ENCODE results near the gene SMIM9. TPM values are rescaled to one million over a fixed set of nuclear protein-coding genes. Genes with fewer than 3 reads are reported as not detected.
A peak's percentile ranks its signal among the peaks of the same experiment; 100 is the strongest.

The SMIM9 gene
- total and polyA plus RNA-seq, 2 donors = 0.07 TPM; not detected in 1

GRCh38 chrX:154793084-154793795 lies 41.2 kb downstream of the SMIM9 start:
- no peak for DNase-seq (ENCODE audit: low read depth in 6 of 9, low spot score in 9 of 9)
- Histone ChIP-seq H3K4me1 (ENCODE audit: control insufficient read depth in 2 of 2, insufficient read depth in 2 of 2, low read length in 2 of 2) (peaks cover 5 to 22% of the 10 kb centered on the region in 2 donors), H3K9me3 (ENCODE audit: control insufficient read depth in 2 of 2, insufficient read depth in 1 of 2, low read length in 1 of 2) (no peaks in the 10 kb centered on the region), H3K27ac (ENCODE audit: low read depth in 1 of 2, low read length in 1 of 2) (no peak overlapping the region), H3K4me3 (ENCODE audit: low read length in 2 of 2) (no peak overlapping the region), H3K36me3 (ENCODE audit: control insufficient read depth in 2 of 2, insufficient read depth in 2 of 2, low read length in 1 of 2) (peaks cover 5 to 27% of the 10 kb centered on the region in 2 donors), H3K27me3 (ENCODE audit: control insufficient read depth in 2 of 2, insufficient read depth in 1 of 2, low read length in 1 of 2) (no peaks in the 10 kb centered on the region)
- WGBS = 93% methylated on average over 7 of the region's 7 CpGs

- Histone ChIP-seq H3K9me3 (ENCODE audit: control insufficient read depth in 2 of 2, insufficient read depth in 1 of 2, low read length in 1 of 2) (no peaks in the 10 kb centered on the region), H3K27ac (ENCODE audit: low read depth in 1 of 2, low read length in 1 of 2) (no peak overlapping the region), H3K36me3 (ENCODE audit: control insufficient read depth in 2 of 2, insufficient read depth in 2 of 2, low read length in 1 of 2) (peaks cover 5 to 30% of the 10 kb centered on the region in 2 donors), H3K4me3 (ENCODE audit: low read length in 2 of 2) (no peak overlapping the region), H3K4me1 (ENCODE audit: control insufficient read depth in 2 of 2, insufficient read depth in 2 of 2, low read length in 2 of 2) (peaks cover 2 to 20% of the 10 kb centered on the region in 2 donors), H3K27me3 (ENCODE audit: control insufficient read depth in 2 of 2, insufficient read depth in 1 of 2, low read length in 1 of 2) (no peaks in the 10 kb centered on the region)
- DNase-seq (ENCODE audit: low read depth in 6 of 9, low spot score in 9 of 9) = no peak
- 94% methylated on average over 8 of the region's 8 CpGs for WGBS
These were observed 42.5 kb downstream of the SMIM9 start for GRCh38 chrX:154791939-154792338.

GRCh38 chrX:154791467-154791866 lies 43.0 kb downstream of the SMIM9 start:
- 70% methylated on average over 4 of the region's 4 CpGs for WGBS

GRCh38 chrX:154785716-154786115 lies 48.7 kb downstream of the SMIM9 start:
- Histone ChIP-seq H3K36me3 (ENCODE audit: control insufficient read depth in 2 of 2, insufficient read depth in 2 of 2, low read length in 1 of 2) (peaks cover 24 to 51% of the 10 kb centered on the region in 2 donors), H3K27ac (ENCODE audit: low read depth in 1 of 2, low read length in 1 of 2) (no peak overlapping the region), H3K4me3 (ENCODE audit: low read length in 2 of 2) (no peak overlapping the region), H3K4me1 (ENCODE audit: control insufficient read depth in 2 of 2, insufficient read depth in 2 of 2, low read length in 2 of 2) (peaks cover 0 to 31% of the 10 kb centered on the region in 2 donors), H3K9me3 (ENCODE audit: control insufficient read depth in 2 of 2, insufficient read depth in 1 of 2, low read length in 1 of 2) (no peaks in the 10 kb centered on the region), H3K27me3 (ENCODE audit: control insufficient read depth in 2 of 2, insufficient read depth in 1 of 2, low read length in 1 of 2) (no peaks in the 10 kb centered on the region)
- DNase-seq (ENCODE audit: low read depth in 6 of 9, low spot score in 9 of 9) = no peak
- WGBS = 58% methylated on average over 6 of the region's 6 CpGs

More at GRCh38 chrX:154791467-154791866, 43.0 kb downstream of the SMIM9 start:
- H3K9me3 ChIP-seq (ENCODE audit: control insufficient read depth in 2 of 2, insufficient read depth in 1 of 2, low read length in 1 of 2) = no peaks in the 10 kb centered on the region
- no peak for DNase-seq (ENCODE audit: low read depth in 6 of 9, low spot score in 9 of 9)
- peaks cover 2 to 17% of the 10 kb centered on the region in 2 donors for H3K4me1 ChIP-seq (ENCODE audit: control insufficient read depth in 2 of 2, insufficient read depth in 2 of 2, low read length in 2 of 2)
- no peak overlapping the region for H3K27ac ChIP-seq (ENCODE audit: low read depth in 1 of 2, low read length in 1 of 2)
- H3K36me3 ChIP-seq (ENCODE audit: control insufficient read depth in 2 of 2, insufficient read depth in 2 of 2, low read length in 1 of 2) = peaks cover 5 to 30% of the 10 kb centered on the region in 2 donors
- H3K4me3 ChIP-seq (ENCODE audit: low read length in 2 of 2) = no peak overlapping the region
- H3K27me3 ChIP-seq (ENCODE audit: control insufficient read depth in 2 of 2, insufficient read depth in 1 of 2, low read length in 1 of 2) = no peaks in the 10 kb centered on the region

GRCh38 chrX:154784149-154784995 lies 50.1 kb downstream of the SMIM9 start:
- H3K36me3 ChIP-seq (ENCODE audit: control insufficient read depth in 2 of 2, insufficient read depth in 2 of 2, low read length in 1 of 2) = peaks cover 31 to 51% of the 10 kb centered on the region in 2 donors
- 69% methylated on average over 13 of the region's 13 CpGs for WGBS
- peak overlapping the region; percentile 84 to 86 for H3K27ac ChIP-seq (ENCODE audit: low read depth in 1 of 2, low read length in 1 of 2)

GRCh38 chrX:154780968-154781367 lies 53.5 kb downstream of the SMIM9 start:
- 98% methylated on average over 9 of the region's 9 CpGs for WGBS
- peaks cover 57 to 73% of the 10 kb centered on the region in 2 donors for H3K36me3 ChIP-seq (ENCODE audit: control insufficient read depth in 2 of 2, insufficient read depth in 2 of 2, low read length in 1 of 2)

More at GRCh38 chrX:154784149-154784995, 50.1 kb downstream of the SMIM9 start:
- Histone ChIP-seq H3K4me1 (ENCODE audit: control insufficient read depth in 2 of 2, insufficient read depth in 2 of 2, low read length in 2 of 2) (peaks cover 0 to 31% of the 10 kb centered on the region in 2 donors), H3K4me3 (ENCODE audit: low read length in 2 of 2) (peak overlapping the region; percentile 5 to 34), H3K9me3 (ENCODE audit: control insufficient read depth in 2 of 2, insufficient read depth in 1 of 2, low read length in 1 of 2) (no peaks in the 10 kb centered on the region), H3K27me3 (ENCODE audit: control insufficient read depth in 2 of 2, insufficient read depth in 1 of 2, low read length in 1 of 2) (no peaks in the 10 kb centered on the region)
- no peak for DNase-seq (ENCODE audit: low read depth in 6 of 9, low spot score in 9 of 9)

GRCh38 chrX:154779261-154779660 lies 55.2 kb downstream of the SMIM9 start:
- Histone ChIP-seq H3K4me1 (ENCODE audit: control insufficient read depth in 2 of 2, insufficient read depth in 2 of 2, low read length in 2 of 2) (peaks cover 0 to 11% of the 10 kb centered on the region in 2 donors), H3K36me3 (ENCODE audit: control insufficient read depth in 2 of 2, insufficient read depth in 2 of 2, low read length in 1 of 2) (peaks cover 63 to 83% of the 10 kb centered on the region in 2 donors), H3K9me3 (ENCODE audit: control insufficient read depth in 2 of 2, insufficient read depth in 1 of 2, low read length in 1 of 2) (no peaks in the 10 kb centered on the region), H3K27ac (ENCODE audit: low read depth in 1 of 2, low read length in 1 of 2) (no peak overlapping the region), H3K4me3 (ENCODE audit: low read length in 2 of 2) (no peak overlapping the region), H3K27me3 (ENCODE audit: control insufficient read depth in 2 of 2, insufficient read depth in 1 of 2, low read length in 1 of 2) (no peaks in the 10 kb centered on the region)
- WGBS = 98% methylated on average over 4 of the region's 4 CpGs
- DNase-seq (ENCODE audit: low read depth in 6 of 9, low spot score in 9 of 9) = no peak

More at GRCh38 chrX:154780968-154781367, 53.5 kb downstream of the SMIM9 start:
- no peak overlapping the region for H3K4me3 ChIP-seq (ENCODE audit: low read length in 2 of 2)
- H3K4me1 ChIP-seq (ENCODE audit: control insufficient read depth in 2 of 2, insufficient read depth in 2 of 2, low read length in 2 of 2) = peaks cover 0 to 26% of the 10 kb centered on the region in 2 donors
- DNase-seq (ENCODE audit: low read depth in 6 of 9, low spot score in 9 of 9) = no peak
- no peaks in the 10 kb centered on the region for H3K9me3 ChIP-seq (ENCODE audit: control insufficient read depth in 2 of 2, insufficient read depth in 1 of 2, low read length in 1 of 2)
- H3K27me3 ChIP-seq (ENCODE audit: control insufficient read depth in 2 of 2, insufficient read depth in 1 of 2, low read length in 1 of 2) = no peaks in the 10 kb centered on the region
- no peak overlapping the region for H3K27ac ChIP-seq (ENCODE audit: low read depth in 1 of 2, low read length in 1 of 2)

- H3K4me1 ChIP-seq (ENCODE audit: control insufficient read depth in 2 of 2, insufficient read depth in 2 of 2, low read length in 2 of 2) = no peaks in the 10 kb centered on the region
- 98% methylated on average over 2 of the region's 2 CpGs for WGBS
- no peaks in the 10 kb centered on the region for H3K9me3 ChIP-seq (ENCODE audit: control insufficient read depth in 2 of 2, insufficient read depth in 1 of 2, low read length in 1 of 2)
- no peaks in the 10 kb centered on the region for H3K27me3 ChIP-seq (ENCODE audit: control insufficient read depth in 2 of 2, insufficient read depth in 1 of 2, low read length in 1 of 2)
- H3K36me3 ChIP-seq (ENCODE audit: control insufficient read depth in 2 of 2, insufficient read depth in 2 of 2, low read length in 1 of 2) = peaks cover 66 to 85% of the 10 kb centered on the region in 2 donors
- H3K27ac ChIP-seq (ENCODE audit: low read depth in 1 of 2, low read length in 1 of 2) = no peak overlapping the region
- H3K4me3 ChIP-seq (ENCODE audit: low read length in 2 of 2) = no peak overlapping the region
- DNase-seq (ENCODE audit: low read depth in 6 of 9, low spot score in 9 of 9) = no peak
These were observed 57.7 kb downstream of the SMIM9 start for GRCh38 chrX:154776753-154777152.
